ENCODE data around the gene S100A5. TPM values are rescaled to one million over a fixed set of nuclear protein-coding genes. Genes with fewer than 3 reads are reported as not detected.

The S100A5 gene
- total RNA-seq, 1 donor from 2014 or later, result not detected

DNA sequence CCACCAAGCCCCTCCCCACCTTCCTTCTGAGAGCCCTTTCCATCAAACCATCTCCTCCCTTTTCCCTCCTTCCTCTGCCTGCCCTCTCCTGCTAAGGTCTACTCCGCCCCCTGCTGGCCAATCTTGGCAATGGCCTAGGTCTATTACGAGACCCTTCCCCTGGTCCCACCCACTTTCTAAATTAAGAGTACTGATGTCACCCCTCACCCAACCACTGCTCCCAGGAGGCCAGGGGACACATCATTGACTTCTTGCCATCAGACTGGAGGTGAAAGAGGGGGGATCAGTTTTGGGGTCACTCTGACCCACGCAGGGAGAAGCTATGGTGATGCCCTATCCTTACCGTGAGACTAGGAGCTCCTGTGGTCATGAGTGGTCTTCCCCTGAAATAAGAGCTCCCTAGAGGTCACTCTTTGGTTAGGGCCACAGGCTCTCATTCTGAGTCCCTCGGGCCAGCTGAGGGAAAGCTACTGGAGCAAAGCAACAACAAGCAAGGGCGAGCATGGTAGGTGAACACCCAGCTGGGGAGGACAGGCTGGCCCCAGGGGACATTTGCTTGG lies 45.7 kb downstream of the S100A5 start:
- Mint-ChIP-seq H3K27me3 (ENCODE audit: low read depth) (peaks cover 42% of the 10 kb centered on the region), H3K36me3 (ENCODE audit: low read depth) (no peaks in the 10 kb centered on the region), H3K27ac (ENCODE audit: unreplicated experiment) (no peak overlapping the region), H3K4me3 (no peak overlapping the region), H3K4me1 (peaks cover 15% of the 10 kb centered on the region), H3K9me3 (no peaks in the 10 kb centered on the region)
- DNase-seq (ENCODE audit: low read depth, low spot score), result peak; percentile 97
- TF ChIP-seq, protein P1, sequence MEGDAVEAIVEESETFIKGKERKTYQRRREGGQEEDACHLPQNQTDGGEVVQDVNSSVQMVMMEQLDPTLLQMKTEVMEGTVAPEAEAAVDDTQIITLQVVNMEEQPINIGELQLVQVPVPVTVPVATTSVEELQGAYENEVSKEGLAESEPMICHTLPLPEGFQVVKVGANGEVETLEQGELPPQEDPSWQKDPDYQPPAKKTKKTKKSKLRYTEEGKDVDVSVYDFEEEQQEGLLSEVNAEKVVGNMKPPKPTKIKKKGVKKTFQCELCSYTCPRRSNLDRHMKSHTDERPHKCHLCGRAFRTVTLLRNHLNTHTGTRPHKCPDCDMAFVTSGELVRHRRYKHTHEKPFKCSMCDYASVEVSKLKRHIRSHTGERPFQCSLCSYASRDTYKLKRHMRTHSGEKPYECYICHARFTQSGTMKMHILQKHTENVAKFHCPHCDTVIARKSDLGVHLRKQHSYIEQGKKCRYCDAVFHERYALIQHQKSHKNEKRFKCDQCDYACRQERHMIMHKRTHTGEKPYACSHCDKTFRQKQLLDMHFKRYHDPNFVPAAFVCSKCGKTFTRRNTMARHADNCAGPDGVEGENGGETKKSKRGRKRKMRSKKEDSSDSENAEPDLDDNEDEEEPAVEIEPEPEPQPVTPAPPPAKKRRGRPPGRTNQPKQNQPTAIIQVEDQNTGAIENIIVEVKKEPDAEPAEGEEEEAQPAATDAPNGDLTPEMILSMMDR (conservative IDR thresholded peaks at IDR 0.05), result peak; percentile 91

DNA sequence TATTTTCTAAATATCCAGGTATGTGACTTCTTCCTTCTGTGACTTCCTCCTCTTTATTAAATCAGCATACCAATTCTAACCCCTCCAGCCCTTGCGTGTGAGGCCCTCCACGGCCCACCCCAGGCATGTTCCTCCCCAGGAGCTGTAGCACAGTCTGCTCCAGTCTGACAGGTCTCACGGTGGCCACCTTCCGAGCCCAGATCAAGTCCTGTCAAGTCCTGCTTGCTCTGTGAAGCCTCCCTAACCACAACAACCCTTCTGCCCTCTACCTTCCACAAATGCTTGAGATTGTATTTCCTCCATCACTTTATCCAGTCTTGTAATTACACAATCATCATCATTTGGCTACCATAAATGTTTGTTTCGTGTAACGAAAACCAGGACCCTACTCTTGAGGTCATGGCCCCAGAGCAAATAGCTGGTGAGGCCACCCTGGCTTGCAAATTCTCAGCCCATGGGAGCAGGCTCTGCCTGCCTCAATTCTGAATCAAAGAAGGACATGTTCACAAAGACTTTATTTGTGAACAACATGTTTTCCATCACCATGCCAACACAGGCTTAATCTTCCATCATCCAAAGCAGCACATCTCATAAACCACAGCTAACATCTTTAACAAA lies 47.3 kb downstream of the S100A5 start:
- Mint-ChIP-seq H3K4me3 (no peak overlapping the region), H3K27me3 (ENCODE audit: low read depth) (peaks cover 26% of the 10 kb centered on the region), H3K27ac (ENCODE audit: unreplicated experiment) (peak overlapping the region; percentile 79), H3K9me3 (no peaks in the 10 kb centered on the region), H3K4me1 (peaks cover 15% of the 10 kb centered on the region), H3K36me3 (ENCODE audit: low read depth) (no peaks in the 10 kb centered on the region)
- TF ChIP-seq, protein P1 (conservative IDR thresholded peaks at IDR 0.05), result no peak
- DNase-seq (ENCODE audit: low read depth, low spot score), result no peak

DNA sequence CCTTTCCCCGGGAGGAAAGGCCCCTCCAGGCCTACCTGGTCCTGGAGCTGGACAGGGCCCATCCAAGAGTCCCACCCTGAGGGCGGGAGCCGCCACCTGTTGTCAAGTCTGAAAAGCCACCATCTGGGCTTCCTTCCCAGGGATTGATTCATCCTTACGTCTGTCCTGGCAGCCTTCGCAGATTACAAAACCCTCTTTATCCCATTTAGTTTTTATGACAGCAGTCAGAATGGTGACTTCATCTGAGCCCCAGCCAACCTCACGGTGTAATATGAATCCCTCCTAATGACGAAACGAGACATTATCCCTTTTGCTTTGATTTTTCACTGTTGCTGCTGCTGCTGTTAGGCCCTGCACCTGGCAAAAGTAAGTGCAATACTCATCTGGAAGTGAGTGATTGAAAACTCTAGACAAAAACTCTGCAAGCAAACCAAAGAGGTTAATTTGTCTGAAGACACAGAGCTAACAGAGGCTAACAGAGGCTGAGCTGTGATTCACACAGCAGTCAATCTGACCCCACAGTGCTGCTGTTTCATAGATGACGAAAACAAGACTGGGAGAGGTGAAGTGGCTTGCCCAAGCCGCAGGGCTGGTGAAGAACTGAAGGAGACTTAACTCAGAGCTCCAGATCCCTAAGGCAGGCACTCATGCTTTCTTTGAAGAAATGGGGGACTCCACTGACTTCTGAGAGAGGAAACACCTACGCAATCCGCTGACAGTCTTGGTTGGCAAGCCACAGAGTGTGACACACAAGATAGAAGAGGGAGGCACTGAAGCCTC lies 50.3 kb downstream of the S100A5 start:
- no peak overlapping the region for H3K4me3 Mint-ChIP-seq
- DNase-seq (ENCODE audit: low read depth, low spot score), result no peak
- no peaks in the 10 kb centered on the region for H3K36me3 Mint-ChIP-seq (ENCODE audit: low read depth)
- peaks cover 15% of the 10 kb centered on the region for H3K4me1 Mint-ChIP-seq
- H3K27me3 Mint-ChIP-seq (ENCODE audit: low read depth), result peaks cover 23% of the 10 kb centered on the region
- TF ChIP-seq, protein P1 (conservative IDR thresholded peaks at IDR 0.05), result no peak
- no peak overlapping the region for H3K27ac Mint-ChIP-seq (ENCODE audit: unreplicated experiment)
- no peaks in the 10 kb centered on the region for H3K9me3 Mint-ChIP-seq

DNA sequence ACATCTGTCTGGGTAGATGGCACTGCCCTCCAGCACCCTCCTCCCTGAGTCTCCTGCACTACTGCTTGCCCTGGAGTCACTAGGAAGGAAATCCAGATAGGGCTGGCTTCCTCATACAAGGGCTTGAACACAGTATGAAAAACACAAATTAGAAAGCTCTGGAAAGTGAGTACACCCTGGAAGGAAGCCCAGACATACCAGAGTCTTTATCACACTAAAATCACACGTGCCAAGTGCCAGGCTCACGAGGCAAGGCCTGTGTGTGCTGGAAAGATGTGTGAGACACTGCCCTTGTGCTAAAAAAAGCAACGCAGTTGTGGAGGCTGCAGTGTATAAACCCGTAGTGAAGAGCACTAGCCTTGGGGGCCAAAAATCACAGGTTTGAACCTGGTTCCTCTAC lies 52.0 kb downstream of the S100A5 start:
- H3K4me1 Mint-ChIP-seq, result peaks cover 5% of the 10 kb centered on the region
- TF ChIP-seq, protein P1 (conservative IDR thresholded peaks at IDR 0.05), result no peak
- no peaks in the 10 kb centered on the region for H3K9me3 Mint-ChIP-seq
- no peak for DNase-seq (ENCODE audit: low read depth, low spot score)
- H3K27ac Mint-ChIP-seq (ENCODE audit: unreplicated experiment), result no peak overlapping the region
- H3K4me3 Mint-ChIP-seq, result no peak overlapping the region
- peaks cover 34% of the 10 kb centered on the region for H3K27me3 Mint-ChIP-seq (ENCODE audit: low read depth)
- H3K36me3 Mint-ChIP-seq (ENCODE audit: low read depth), result no peaks in the 10 kb centered on the region

DNA sequence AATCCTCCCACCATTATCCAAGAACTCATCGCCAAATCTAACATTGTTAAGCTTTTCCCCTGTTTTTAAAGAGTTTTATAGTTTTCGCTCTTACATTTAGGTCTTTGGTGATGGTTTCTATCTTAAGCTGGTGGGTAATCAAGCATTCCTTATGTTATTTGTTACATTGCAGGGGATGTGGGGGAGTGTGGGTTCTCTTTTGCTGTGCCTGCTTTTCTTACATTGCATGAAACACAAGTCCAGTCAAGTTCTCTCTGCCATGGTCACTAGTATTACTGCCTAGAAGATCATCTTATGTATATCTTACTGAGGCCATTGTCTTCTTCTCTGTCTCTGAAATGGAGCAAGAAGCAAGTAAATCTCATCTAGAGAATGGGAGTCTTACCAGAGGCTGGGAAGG lies 53.0 kb downstream of the S100A5 start:
- no peak overlapping the region for H3K27ac Mint-ChIP-seq (ENCODE audit: unreplicated experiment)
- H3K4me1 Mint-ChIP-seq, result no peaks in the 10 kb centered on the region
- TF ChIP-seq, protein P1 (conservative IDR thresholded peaks at IDR 0.05), result no peak
- H3K4me3 Mint-ChIP-seq, result no peak overlapping the region
- H3K9me3 Mint-ChIP-seq, result no peaks in the 10 kb centered on the region
- peaks cover 39% of the 10 kb centered on the region for H3K27me3 Mint-ChIP-seq (ENCODE audit: low read depth)
- no peak for DNase-seq (ENCODE audit: low read depth, low spot score)
- no peaks in the 10 kb centered on the region for H3K36me3 Mint-ChIP-seq (ENCODE audit: low read depth)

Other genes starting within 250 kb of the S100A5 start
- gene PGLYRP3, start 228.0 kb downstream of the S100A5 start, total RNA-seq, result not detected in 2 replicates
- not detected in 2 replicates for gene PGLYRP4, start 192.1 kb downstream of the S100A5 start, total RNA-seq
- not detected in 2 replicates for gene S100A9, start 183.1 kb downstream of the S100A5 start, total RNA-seq
- not detected in 2 replicates for gene S100A12, start 165.3 kb downstream of the S100A5 start, total RNA-seq
- gene S100A8, start 149.9 kb downstream of the S100A5 start, total RNA-seq, result not detected in 2 replicates
- gene S100A7A, start 124.4 kb downstream of the S100A5 start, total RNA-seq, result not detected in 2 replicates
- not detected in 2 replicates for gene S100A7, start 80.3 kb downstream of the S100A5 start, total RNA-seq
- gene S100A6, start 4.9 kb downstream of the S100A5 start, total RNA-seq, result not detected in 2 replicates
- 10.3 and 11.7 TPM in 2 replicates for gene S100A4, start 4.9 kb upstream of the S100A5 start, total RNA-seq
- gene S100A3, start 8.3 kb upstream of the S100A5 start, total RNA-seq, result not detected in 2 replicates
- not detected in 2 replicates for gene S100A2, start 24.9 kb upstream of the S100A5 start, total RNA-seq
- gene S100A16, start 72.2 kb upstream of the S100A5 start, total RNA-seq, result 5.3 and 7.1 TPM in 2 replicates
- not detected in 2 replicates for gene S100A14, start 75.4 kb upstream of the S100A5 start, total RNA-seq
- gene S100A13, start 86.6 kb upstream of the S100A5 start, total RNA-seq, result 30.2 and 33.7 TPM in 2 replicates
- gene S100A1, start 87.5 kb upstream of the S100A5 start, total RNA-seq, result not detected in 2 replicates
- gene CHTOP, start 93.1 kb upstream of the S100A5 start, total RNA-seq, result 132 and 136 TPM in 2 replicates
- 52.8 and 55.4 TPM in 2 replicates for gene SNAPIN, start 117.8 kb upstream of the S100A5 start, total RNA-seq
- 404 and 407 TPM in 2 replicates for gene ILF2, start 130.1 kb upstream of the S100A5 start, total RNA-seq
- 0.57 and 0.93 TPM in 2 replicates for gene NPR1, start 137.8 kb upstream of the S100A5 start, total RNA-seq
- gene INTS3, start 187.1 kb upstream of the S100A5 start, total RNA-seq, result 78.4 and 79.2 TPM in 2 replicates
- 16.8 and 18.1 TPM in 2 replicates for gene SLC27A3, start 234.5 kb upstream of the S100A5 start, total RNA-seq